Jurkat, Clone E6-1 (cell line): ENCODE results near the gene PHYH. TPM values are rescaled to one million over a fixed set of nuclear protein-coding genes. Genes with fewer than 3 reads are reported as not detected.
"Not testable (repeated sequence)": the region's sequence is repeated elsewhere in the genome, so short reads cannot be mapped to it uniquely, and the experiment has no call there.

ENCODE experiments used
- DNase-seq: peaks from one replicate; pipeline ENCODE4 v3.0.0-alpha.2; 2011; ENCODE audit warnings: low read depth, low spot score
- H3K4me3 ChIP-seq: 2 replicates; pipeline ENCODE4 v1.5.1; 2011; ENCODE audit warnings: mild to moderate bottlenecking, low read length, control low read depth, moderate library complexity
- polyA plus RNA-seq: library from polyadenylated mRNA; unstranded; fragments of >200 nt; gene quantifications from one replicate; pipeline ENCODE4 v1.2.1, GENCODE V29; 2012; ENCODE audit warnings: missing spikeins; ENCODE audit not compliant: insufficient read length, insufficient read depth

Gene PHYH
- polyA plus RNA-seq: 15.1 TPM

DNA sequence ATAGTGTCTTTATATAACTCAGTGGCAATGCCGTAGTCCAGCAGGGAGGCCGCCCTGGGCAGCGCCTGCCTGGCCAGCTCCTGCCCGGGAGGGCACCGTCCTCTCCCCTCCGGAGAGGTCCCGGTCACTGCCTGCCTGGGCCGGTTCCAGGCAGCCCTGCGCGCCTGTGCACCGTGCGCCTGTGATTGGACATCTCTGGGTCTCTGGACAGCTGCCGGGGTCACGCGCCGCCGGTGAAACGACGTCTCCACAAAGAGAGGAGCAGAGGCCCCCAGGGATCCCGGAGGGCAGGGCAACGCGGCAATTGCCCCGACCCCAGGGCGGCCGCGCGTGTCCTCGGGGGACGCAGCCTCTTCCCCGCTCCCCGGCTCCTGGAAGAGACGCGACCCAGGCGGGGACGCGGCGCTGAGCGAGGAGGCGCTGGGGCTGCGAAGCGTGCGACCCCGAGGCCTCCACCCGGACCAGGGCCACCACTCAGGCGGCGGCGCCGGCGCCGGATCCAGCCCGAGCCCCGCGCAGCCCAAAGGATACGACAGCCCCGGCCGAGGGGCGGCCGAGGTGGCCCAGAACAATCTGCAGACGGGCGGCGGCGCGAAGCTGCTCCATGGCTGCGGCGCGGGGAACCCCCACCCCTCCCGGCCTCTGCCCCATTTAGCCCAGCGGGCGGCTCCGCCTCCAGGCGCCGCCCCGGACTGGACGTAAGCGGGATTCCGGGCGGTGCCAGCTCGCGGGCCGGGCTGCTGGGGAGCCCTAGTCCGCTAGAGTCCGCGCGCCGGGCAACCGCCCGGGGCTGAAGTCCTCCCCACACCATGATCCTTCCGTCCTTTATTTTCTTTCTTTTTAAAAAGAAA, at the start of gene PHYH:
PHYH (minus strand) TSS at position 628 of the 851 bp plus-strand sequence; CDS start at position 606, 22 bp downstream.
- peak within 1 kb of the TSS; percentile 62 for H3K4me3 ChIP-seq
- peak; percentile 29 for DNase-seq

DNA sequence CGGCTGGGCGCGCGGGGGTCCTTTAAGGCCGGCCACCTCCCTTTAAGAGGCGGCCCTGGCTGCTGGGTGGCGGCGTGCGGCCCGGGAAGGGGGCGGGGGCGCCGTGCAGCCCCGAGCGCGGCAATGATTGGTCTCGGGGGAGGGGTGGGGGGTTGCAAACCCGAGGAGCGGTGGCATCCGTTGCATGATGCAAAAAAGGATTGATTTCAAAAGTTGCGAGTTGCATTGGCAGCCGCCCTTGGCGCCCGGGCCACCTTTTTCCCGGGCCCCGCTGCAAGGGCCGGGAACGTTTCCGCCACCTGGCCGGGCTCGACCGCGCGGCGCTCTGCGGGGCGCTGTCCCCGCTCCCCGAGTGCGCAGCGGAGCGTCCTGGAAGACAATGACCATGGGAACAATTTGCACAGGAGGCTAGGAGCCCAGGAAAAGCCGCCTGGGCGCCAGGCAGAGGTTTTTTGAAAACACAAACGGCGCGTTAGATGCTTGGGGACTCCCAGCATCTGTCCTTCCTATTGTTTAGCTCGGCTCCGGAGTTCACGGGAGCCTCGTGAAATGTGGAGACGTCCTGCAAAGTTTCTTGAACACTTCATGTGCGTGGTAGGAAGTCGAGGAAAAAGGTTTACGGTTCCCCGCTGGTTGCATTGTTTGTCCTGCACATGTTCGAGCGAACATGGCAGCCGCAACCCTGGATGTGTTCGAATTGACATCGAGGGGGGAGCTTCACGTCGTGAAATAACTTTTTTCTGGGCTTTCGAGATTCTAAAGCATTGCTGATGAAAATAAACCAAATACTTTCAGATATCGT, 48.6 kb upstream of the PHYH start, which contains the start of gene SEPHS1:
SEPHS1 (minus strand) TSS at position 78 of the 802 bp plus-strand sequence. CDS start 3,343 bp downstream, outside the sequence.
- DNase-seq: peak; percentile 93
- H3K4me3 ChIP-seq: peak within 1 kb of the TSS; percentile 80

DNA sequence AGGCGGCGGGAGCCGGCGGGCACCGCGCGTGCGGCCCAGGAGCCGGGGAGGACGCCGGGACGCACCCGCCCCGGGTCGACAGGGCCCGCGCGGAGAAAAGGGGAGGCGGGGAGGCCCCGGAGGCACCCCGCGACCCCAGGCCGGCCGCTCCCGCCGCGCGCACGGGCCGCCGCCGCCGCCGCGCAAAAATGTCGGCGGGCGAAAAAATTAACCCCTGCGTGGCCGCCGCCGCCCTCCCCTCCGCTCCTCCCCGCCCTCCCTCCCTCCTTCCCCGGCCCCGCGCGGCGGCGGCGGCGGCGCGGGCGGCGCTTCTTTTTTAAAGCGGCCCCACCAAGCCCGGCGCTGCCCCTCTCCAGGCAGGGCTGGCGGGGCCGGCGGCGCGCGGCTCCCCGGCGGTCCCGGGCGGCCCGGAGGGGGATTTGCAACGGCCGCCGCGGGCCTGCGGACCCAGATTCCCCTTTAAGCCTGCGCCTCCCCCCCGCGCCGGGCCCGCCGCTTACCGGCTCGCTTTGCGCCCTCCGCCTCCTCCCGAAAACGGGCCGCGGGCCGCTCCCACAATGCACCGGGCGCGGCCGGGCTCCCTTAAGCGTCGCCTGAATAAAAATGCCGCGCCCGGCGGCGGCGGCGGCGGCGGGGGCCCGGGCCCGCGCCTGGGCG, 47.8 kb upstream of the PHYH start:
- peak; percentile 68 for DNase-seq
- H3K4me3 ChIP-seq: peak overlapping the region; percentile 80

DNA sequence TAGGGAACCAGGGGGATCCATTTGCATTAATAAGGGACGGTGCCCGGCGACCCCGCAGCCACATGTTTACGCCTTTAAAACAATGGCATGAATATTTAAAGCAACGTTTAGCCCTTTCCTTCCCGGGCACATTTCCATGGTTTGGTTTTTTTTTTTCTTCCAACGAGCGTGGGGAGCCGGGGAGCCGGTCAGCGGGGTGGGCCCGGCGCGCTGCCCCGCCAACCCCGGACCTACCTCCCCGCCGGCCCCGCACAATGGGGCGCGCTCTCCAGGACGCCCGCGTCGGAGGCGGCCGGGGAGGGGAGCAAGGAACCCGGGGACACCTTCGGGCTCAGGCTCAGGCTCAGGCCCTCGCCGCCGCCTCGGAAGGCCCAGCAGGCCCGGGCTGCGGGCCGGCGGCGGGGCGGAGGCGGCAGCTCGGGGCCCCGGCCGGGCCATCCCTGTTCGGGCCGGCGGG, 47.2 kb upstream of the PHYH start:
- no peak for DNase-seq
- peak overlapping the region; percentile 80 for H3K4me3 ChIP-seq

DNA sequence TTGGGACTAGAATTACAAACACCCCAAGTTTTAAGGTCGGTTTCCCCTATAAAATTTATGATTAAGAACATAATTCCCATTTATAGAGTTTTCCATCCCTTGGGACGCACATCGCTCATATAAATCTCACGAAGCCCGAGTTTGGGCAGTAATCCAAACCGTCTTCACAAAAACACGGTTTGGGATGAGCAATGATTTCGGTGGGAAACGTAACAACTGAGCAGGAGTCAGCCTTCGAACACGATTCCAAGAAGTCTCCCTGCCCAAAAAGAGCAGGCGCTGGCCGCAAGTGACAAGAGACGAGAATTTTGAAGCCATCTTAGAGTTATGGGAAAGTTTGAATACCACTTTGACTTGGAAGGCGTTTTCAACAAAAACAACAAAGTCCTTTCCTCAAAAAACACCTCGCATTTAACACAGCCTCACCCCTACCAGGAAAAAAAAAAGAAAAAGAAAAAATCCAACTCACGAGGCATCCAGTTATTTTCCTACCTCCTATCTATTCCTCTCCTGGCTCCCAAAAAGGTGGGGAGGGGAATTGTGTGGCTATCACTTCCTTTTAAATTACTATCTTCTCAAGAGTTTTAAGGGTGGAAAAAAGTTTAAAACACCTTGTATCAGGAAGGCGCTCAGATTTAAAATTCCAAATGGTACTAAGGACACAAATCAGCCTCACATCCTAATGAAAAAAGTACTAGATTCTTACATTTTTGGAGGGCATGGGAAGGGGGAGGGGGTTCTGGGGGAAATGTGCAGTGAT, 46.6 kb upstream of the PHYH start:
- DNase-seq: no peak
- peak overlapping the region; percentile 80 for H3K4me3 ChIP-seq

DNA sequence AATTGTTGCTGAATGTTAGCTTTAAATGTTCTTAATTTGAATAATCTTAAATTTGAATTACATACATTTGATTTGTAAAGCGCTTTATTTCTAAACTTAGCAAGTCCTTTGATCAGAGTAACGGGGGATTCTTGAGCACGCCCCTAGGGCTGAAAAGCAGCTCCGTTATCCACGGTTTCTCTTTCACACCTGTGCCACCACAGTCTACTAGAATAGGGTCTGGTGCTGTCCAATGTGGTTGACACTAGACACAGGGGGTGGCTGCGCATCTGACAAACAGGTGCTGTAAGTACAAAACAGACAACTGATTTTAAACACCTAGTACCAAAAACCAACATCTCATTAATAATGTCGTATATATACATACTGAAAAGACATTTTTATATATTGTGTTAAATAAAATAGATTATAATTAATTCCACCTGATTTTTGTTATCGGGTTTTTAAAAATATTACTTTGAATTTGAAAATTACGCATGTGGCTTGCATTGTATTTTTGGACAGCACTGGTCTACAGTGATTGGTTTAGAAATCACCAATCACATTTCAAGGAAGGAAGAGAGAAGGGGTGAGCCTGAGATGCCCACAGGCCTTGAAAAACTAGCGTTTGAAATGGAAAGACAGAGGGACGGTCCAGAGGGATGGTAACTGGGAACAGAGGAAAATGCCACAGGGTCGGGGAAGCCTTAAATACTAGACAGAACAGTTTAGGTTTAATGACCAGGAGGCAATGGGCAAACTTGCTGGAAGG, 40.9 kb upstream of the PHYH start:
- peak; percentile 82 for DNase-seq
- H3K4me3 ChIP-seq: peak overlapping the region; percentile 23; the same call in 1 of the 2 replicates

DNA sequence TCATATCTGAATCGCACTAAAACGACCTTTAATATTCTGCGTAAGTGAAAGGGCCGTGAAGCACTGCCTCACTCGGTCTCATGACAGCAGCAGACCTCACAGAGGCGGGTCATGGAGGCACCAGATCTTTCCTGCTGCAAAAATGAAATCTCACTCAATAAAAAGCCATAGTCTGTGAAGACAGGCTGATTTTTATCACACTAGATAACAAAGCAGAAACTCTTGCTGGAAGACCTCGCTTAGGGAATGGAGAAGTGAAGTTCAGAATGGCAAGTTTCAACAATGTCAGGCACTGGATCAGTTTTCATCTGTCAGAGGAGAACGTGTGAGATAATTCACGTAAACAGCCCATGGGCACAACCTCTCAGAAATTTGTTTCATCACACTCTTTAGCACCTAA, 40.2 kb upstream of the PHYH start:
- no peak for DNase-seq
- no peak overlapping the region for H3K4me3 ChIP-seq

DNA sequence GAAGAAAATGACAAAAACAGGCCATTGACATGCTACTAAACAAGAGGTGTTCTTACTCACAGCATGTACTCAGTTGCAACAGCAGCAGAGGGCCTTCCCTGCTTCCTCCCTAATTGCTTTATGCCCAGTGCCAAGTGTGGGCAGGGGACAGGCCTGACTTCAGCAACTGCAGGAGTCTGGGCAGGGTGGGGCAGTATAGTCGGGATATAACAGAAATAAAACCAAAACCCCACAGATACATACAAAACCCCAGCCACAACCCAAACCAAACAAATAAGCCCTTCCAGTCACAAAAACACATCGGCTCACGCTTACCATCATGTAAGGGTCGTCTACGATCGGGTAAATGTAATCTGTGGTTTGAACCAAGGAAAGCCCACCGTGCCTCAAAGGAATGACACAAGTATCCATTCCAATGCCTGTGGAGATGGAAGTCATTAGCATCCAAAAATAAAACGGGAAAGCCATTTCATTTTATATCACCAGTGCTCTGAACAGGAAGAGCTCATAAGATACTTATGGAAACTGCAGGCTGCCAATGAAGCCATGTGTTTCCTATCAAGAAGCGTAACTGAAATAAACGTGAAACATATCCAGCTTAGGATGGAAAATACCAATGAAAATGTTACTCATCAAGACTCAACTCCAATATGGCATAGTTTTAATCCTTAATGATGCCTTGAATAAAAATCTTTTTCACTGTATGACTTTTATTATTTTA, 38.7 kb upstream of the PHYH start:
- DNase-seq: no peak
- H3K4me3 ChIP-seq: no peak overlapping the region

DNA sequence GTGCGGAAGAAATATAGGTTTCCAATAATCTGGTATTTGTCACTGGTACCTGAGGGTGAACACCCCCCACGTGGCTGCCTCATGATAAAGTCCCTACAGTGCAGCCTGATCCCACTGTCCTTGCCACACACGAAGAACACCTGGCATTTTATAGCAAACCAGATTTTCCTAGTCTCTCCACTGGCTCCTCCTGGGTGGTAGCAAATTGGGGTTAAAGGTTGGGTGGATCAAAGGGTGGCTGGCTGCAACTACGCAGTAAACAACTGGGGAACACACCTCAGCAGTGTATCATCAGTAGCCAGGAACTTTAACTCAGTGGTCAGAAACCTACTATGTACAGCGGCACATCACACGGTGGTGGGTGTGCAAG, 37.9 kb upstream of the PHYH start:
- no peak overlapping the region for H3K4me3 ChIP-seq
- no peak for DNase-seq

DNA sequence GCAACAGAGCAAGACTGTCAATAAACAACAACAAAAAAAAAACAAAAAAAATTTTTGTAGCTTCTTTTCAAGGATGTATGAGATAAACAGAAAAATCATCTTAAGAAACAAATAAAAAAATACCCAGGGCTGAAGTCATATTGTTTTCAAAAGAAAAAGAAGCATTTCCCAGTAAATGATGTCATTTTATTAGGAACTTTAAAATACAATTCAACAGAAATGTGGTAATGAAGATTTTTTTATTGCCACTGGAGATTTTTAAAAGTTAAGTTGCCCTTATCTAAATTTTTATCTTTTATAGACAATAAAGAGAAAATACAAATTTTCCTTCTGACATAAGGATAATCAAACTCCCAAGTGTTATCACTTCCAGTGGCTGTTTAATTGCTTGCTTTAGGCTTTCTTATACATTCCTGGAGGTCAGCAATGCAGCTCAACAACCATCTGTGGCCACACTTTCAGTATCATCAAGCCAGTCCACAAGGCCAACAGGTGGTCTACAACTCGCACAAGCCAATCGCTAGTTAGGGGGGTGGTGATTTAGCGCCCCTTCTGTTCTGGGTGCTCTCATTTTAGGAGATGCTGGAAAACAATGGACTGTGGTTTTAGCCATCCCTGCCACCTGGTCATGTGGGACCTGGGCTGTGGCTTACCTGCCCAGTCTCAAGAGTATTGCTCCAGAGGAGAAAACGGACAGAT, 37.4 kb upstream of the PHYH start:
- H3K4me3 ChIP-seq: no peak overlapping the region
- DNase-seq: no peak

DNA sequence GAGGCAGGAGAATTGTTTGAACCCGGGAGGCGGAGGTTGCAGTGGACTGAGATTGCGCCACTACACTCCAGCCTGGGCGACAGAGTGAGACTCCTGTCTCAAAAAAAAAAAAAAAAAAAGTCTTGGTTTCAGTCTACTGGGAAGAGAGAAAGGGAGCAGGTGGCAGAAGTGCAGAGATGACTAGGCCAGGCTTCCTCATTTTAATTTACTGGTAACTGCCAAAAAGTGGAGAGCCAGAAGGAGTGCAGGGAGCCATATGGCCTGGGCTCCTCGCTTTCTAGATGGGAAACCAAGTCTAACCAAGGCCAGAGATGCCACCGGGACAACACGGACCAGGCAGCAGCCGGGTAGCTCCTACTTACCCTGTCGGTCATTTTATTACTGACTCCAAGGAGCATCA, 36.0 kb upstream of the PHYH start:
- no peak overlapping the region for H3K4me3 ChIP-seq
- no peak for DNase-seq

DNA sequence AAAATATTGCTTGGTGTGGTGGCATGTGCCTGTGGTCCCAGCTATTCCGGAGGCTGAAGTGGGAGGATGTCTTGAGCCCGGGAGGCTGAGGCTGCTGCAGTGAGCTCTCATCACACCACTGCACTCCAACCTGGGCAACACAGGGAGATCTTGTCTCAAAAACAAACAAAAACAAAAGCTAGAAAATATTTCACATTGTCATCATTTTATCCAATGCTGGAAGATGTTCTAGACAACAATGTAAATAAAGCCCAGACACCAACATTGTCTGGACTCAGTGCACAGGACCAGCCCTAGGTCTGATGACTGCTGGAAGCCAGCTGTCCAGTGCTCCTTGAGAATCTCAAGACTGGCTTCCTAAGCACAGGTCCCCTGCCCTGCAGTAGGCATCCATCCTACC, 34.7 kb upstream of the PHYH start:
- H3K4me3 ChIP-seq: no peak overlapping the region
- DNase-seq: no peak

DNA sequence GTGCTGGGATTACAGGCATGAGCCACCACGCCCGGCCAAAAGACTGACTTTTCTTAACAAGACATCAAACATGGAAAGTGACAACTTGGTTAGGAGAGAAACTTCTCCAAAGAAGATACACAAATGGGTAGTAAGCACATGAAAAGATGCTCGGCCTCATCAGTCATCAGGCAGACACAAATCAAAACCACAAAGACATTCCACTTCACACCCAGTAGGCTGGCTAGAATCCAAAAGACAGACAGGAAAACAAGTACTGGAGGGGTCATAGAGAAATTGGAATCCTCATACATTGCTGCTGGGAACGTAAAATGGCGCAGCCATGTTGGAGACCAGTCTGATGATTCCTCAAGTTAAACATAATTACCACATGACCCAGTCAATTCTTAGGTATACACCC, 31.8 kb upstream of the PHYH start:
- no peak for DNase-seq
- no peak overlapping the region for H3K4me3 ChIP-seq

DNA sequence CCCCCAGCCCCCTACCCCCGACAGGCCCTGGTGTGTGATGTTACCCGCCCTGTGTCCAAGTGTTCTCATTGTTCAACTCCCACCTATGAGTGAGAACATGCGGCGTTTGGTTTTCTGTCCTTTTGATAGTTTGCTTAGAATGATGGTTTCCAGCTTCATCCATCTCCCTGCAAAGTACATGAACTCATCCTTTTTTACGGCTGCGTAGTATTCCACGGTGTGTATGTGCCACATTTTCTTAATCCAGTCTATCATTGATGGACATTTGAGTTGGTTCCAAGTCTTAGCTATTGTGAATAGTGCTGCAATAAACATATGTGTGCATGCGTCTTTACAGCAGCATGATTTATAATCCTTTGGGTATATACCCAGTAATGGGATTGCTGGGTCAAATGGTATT, 31.1 kb upstream of the PHYH start:
- DNase-seq, H3K4me3 ChIP-seq: not testable (repeated sequence)

DNA sequence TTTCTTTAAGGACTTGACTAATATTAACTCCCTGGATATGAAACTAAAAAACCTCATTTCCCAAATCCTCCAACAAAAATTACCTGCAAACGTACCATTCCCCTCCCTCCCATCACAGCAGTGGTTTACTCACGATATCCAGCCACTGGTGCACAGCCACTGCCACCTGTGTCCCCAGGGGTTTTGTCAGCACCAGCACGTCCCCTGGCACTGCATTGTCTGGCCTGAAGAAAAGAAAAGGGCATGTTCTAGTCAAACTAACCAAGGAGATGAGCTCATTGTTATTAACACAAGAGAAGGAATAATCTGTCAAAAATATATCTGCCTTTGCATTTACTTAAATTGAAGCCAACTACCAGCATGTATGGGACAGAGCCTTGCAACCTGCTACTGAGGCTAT, 29.7 kb upstream of the PHYH start:
- DNase-seq: no peak
- H3K4me3 ChIP-seq: no peak overlapping the region

DNA sequence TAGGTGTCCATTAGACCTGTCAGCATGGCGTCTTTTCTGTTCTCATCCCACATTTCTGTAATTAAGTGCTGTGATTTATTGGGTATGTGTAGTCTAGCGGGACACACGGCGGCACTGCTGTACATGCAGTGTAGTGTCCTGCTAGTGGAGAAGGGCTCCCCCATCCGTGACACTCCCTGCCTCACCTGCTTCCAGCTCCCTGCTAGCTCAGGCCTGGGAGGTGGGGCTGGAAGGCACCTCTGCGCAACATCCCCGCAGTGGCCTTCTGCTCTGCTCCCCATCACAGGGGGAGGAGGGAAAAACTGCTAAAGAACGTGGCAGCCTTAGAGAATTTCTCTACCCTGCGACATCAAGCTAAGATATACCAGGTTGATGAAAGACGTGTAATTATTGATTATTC, 28.7 kb upstream of the PHYH start:
- no peak for DNase-seq
- H3K4me3 ChIP-seq: no peak overlapping the region

DNA sequence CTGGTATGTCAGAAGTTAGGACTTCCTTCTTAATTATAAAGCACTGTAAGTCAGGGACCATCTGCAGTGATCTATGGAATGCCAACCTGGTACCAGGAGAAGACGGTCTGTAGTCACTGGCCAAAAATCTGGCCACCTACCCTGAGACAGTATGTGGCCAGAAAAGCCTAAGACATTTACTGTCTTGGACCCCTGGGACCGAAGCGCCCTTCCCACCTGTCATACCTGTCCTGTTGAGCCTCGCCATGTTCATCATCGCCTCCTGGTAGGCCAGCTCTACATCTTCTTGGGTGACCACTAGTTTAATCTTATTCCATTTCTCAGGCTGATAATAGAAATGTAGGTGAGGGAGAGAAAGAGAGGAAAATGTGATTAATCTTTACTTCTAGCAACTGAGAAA, 28.3 kb upstream of the PHYH start:
- no peak overlapping the region for H3K4me3 ChIP-seq
- DNase-seq: no peak
